ENCODE data around the gene ATP11A. TPM values are rescaled to one million over a fixed set of nuclear protein-coding genes. Genes with fewer than 3 reads are reported as not detected.

ATP11A gene
- total and polyA plus RNA-seq, 7 donors, result 0.69 to 22.9 (median 9.6) TPM

- TF ChIP-seq CTCF (IDR thresholded peaks at IDR 0.05) (no peak), EP300 (IDR thresholded peaks at IDR 0.05) (no peak), POLR2AphosphoS5 (IDR thresholded peaks at IDR 0.05) (no peak), POLR2A (IDR thresholded peaks at IDR 0.05) (no peak)
- Histone ChIP-seq H3K36me3 (no peaks in the 10 kb centered on the region), H3K27me3 (no peaks in the 10 kb centered on the region), H3K4me1 (no peaks in the 10 kb centered on the region), H3K9me3 (no peaks in the 10 kb centered on the region), H3K27ac (no peak overlapping the region), H3K4me3 (no peak overlapping the region)
- DNase-seq, result no peak
- 84 to 89% methylated on average over 6 of the region's 6 CpGs for WGBS, 2 donors
- intact Hi-C loops (cut with DNase I), result no loop called here
Measured at GRCh38 chr13:112766336-112766735, 76.5 kb downstream of the ATP11A start.

- no peaks in the 10 kb centered on the region for H3K36me3 ChIP-seq
- no peak overlapping the region for H3K4me3 ChIP-seq
- WGBS, 2 donors, result 78 to 88% methylated on average over 34 of the region's 34 CpGs
- intact Hi-C loops (cut with DNase I), result no loop called here
- TF ChIP-seq POLR2AphosphoS5 (IDR thresholded peaks at IDR 0.05), result no peak
- no peak for TF ChIP-seq EP300 (IDR thresholded peaks at IDR 0.05)
- TF ChIP-seq POLR2A (IDR thresholded peaks at IDR 0.05), result no peak
- TF ChIP-seq CTCF (IDR thresholded peaks at IDR 0.05), result no peak
- no peaks in the 10 kb centered on the region for H3K27me3 ChIP-seq
- H3K27ac ChIP-seq, result no peak overlapping the region
- DNase-seq, result no peak
- no peaks in the 10 kb centered on the region for H3K9me3 ChIP-seq
- H3K4me1 ChIP-seq, result no peaks in the 10 kb centered on the region
Measured at GRCh38 chr13:112767506-112768471, 78.0 kb downstream of the ATP11A start.

- intact Hi-C loops (cut with DNase I), result no loop called here
Measured at GRCh38 chr13:112768795-112769481, 79.1 kb downstream of the ATP11A start.

GRCh38 chr13:112769615-112770014 is 79.8 kb downstream of the ATP11A start:
- H3K27me3 ChIP-seq, result no peaks in the 10 kb centered on the region
- no peak for DNase-seq
- WGBS, 2 donors, result 88 to 93% methylated on average over 18 of the region's 18 CpGs
- no peak for TF ChIP-seq EP300 (IDR thresholded peaks at IDR 0.05)
- no peak overlapping the region for H3K27ac ChIP-seq
- no peak overlapping the region for H3K4me3 ChIP-seq
- intact Hi-C loops (cut with DNase I), result no loop called here
- H3K9me3 ChIP-seq, result no peaks in the 10 kb centered on the region
- no peaks in the 10 kb centered on the region for H3K36me3 ChIP-seq
- H3K4me1 ChIP-seq, result no peaks in the 10 kb centered on the region

More at GRCh38 chr13:112768795-112769481, 79.1 kb downstream of the ATP11A start:
- 60 to 81% methylated on average over 25 of the region's 25 CpGs for WGBS, 2 donors
- DNase-seq, result no peak
- TF ChIP-seq EP300 (IDR thresholded peaks at IDR 0.05), result no peak
- no peak for TF ChIP-seq POLR2AphosphoS5 (IDR thresholded peaks at IDR 0.05)
- no peak for TF ChIP-seq POLR2A (IDR thresholded peaks at IDR 0.05)
- H3K9me3 ChIP-seq, result no peaks in the 10 kb centered on the region
- H3K36me3 ChIP-seq, result no peaks in the 10 kb centered on the region
- H3K4me3 ChIP-seq, result no peak overlapping the region
- no peak overlapping the region for H3K27ac ChIP-seq
- no peaks in the 10 kb centered on the region for H3K4me1 ChIP-seq
- no peaks in the 10 kb centered on the region for H3K27me3 ChIP-seq

GRCh38 chr13:112770504-112770903 is 80.7 kb downstream of the ATP11A start:
- TF ChIP-seq POLR2AphosphoS5 (IDR thresholded peaks at IDR 0.05), result no peak
- no peak for TF ChIP-seq CTCF (IDR thresholded peaks at IDR 0.05)
- TF ChIP-seq POLR2A (IDR thresholded peaks at IDR 0.05), result no peak
- no peak for TF ChIP-seq EP300 (IDR thresholded peaks at IDR 0.05)
- H3K27me3 ChIP-seq, result no peaks in the 10 kb centered on the region
- no peaks in the 10 kb centered on the region for H3K36me3 ChIP-seq
- H3K27ac ChIP-seq, result no peak overlapping the region
- DNase-seq, result no peak
- intact Hi-C loops (cut with DNase I), result no loop called here
- H3K4me1 ChIP-seq, result no peaks in the 10 kb centered on the region
- H3K4me3 ChIP-seq, result no peak overlapping the region
- H3K9me3 ChIP-seq, result no peaks in the 10 kb centered on the region
- 86 to 89% methylated on average over 26 of the region's 26 CpGs for WGBS, 2 donors

Data from sigmoid colon (tissue), 7 donors.